Esophagus squamous epithelium (tissue), 4 donors: ENCODE measurements around the gene SH2B2.

Experiments
- POLR2A ChIP-seq, 4 donors: fragments of 450-650 bp; IDR thresholded peaks; one replicate each; pipeline ENCODE4 v1.6.1; 2017; ENCODE audit warnings: antibody characterized with exemption in 4 of 4, mild to moderate bottlenecking in 4 of 4, moderate library complexity in 3 of 4
- TF ChIP-seq, protein P1 (sequence below), 6 experiments: fragments of 450-650 bp in 4 of 6; fragments of 200-600 bp in 2 of 6; sonication (generic) in 2 of 6; IDR thresholded peaks; one replicate each; pipeline ENCODE4 v1.5.1; 2016 to 2019; ENCODE audit warnings: antibody characterized with exemption in 6 of 6, mild to moderate bottlenecking in 4 of 6, moderate library complexity in 4 of 6

DNA sequence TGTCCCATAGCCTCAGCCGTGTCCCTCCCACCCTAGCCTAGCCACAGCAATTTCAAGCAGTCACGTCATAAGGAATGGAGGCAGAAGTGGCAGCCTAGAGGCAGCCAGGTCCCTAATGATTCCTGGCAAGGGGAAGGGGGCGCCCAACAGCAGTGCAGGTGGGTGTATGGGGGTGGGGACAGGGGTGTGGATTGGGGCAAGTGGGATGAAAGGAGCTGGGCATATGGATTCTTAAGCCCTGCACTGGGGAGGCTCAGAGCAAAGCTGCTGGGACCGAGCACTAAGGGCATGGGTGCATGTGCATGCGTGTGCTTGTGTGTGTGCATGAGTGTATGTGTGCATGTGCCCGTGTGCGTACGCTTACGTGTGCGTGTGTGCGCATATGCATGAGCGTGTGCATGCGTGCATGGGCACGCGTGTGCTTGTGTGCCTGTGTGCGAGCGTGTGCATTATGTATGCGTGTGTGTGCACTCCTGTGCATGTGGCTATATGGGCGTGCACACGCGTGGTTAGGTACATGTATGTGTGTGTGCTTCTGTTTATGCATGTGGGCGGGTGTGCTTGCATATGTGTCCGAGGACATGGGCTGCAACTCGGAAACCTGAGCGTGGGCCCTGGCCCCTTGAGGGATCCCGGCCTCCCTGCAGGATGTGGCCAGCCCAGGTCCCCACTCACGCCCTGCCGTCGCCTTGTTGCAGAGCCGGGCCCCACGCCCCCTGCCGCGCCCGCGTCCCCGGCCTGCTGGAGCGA lies 34.1 kb downstream of the SH2B2 start:
- TF ChIP-seq, protein P1, sequence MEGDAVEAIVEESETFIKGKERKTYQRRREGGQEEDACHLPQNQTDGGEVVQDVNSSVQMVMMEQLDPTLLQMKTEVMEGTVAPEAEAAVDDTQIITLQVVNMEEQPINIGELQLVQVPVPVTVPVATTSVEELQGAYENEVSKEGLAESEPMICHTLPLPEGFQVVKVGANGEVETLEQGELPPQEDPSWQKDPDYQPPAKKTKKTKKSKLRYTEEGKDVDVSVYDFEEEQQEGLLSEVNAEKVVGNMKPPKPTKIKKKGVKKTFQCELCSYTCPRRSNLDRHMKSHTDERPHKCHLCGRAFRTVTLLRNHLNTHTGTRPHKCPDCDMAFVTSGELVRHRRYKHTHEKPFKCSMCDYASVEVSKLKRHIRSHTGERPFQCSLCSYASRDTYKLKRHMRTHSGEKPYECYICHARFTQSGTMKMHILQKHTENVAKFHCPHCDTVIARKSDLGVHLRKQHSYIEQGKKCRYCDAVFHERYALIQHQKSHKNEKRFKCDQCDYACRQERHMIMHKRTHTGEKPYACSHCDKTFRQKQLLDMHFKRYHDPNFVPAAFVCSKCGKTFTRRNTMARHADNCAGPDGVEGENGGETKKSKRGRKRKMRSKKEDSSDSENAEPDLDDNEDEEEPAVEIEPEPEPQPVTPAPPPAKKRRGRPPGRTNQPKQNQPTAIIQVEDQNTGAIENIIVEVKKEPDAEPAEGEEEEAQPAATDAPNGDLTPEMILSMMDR (IDR thresholded peaks at IDR 0.05): no peak
- TF ChIP-seq POLR2A (IDR thresholded peaks at IDR 0.05): no peak
